Activated CD4-positive, alpha-beta T cell treated with anti-CD3 and anti-CD28 coated beads, Interleukin-2, Interleukin-4, amounts not matched to agents 100 ng/mL and 50 ng/mL, durations not matched to agents 16 hours and 8 hours (primary cell): ENCODE results near the gene TLCD3B.
A peak's percentile ranks its signal among the peaks of the same experiment; 100 is the strongest.

Experiments used
- DNase-seq: peaks from one replicate; pipeline ENCODE4 v3.0.0-alpha.2; 2020; ENCODE audit warnings: low spot score

TLCD3B gene

GRCh38 chr16:30030841-30031413 is at the start of gene TLCD3B:
TLCD3B (minus strand) TSS chr16:30031271; CDS start chr16:30030527, 744 bp downstream.
- DNase-seq, result no peak

- no peak for DNase-seq
These were observed 48.4 kb upstream of the TLCD3B start for GRCh38 chr16:30079480-30079879.

GRCh38 chr16:30078744-30079143 is 47.7 kb upstream of the TLCD3B start:
- no peak for DNase-seq

GRCh38 chr16:30077656-30078055 is 46.6 kb upstream of the TLCD3B start:
- no peak for DNase-seq

GRCh38 chr16:30076276-30076791 is 45.3 kb upstream of the TLCD3B start:
- no peak for DNase-seq

- peak; percentile 89 for DNase-seq
These were observed 44.6 kb upstream of the TLCD3B start, which contains the start of gene PPP4C for GRCh38 chr16:30075503-30076275. PPP4C (plus strand) TSS chr16:30075994; CDS start chr16:30076378, 384 bp downstream.

GRCh38 chr16:30070490-30070889 is 39.4 kb upstream of the TLCD3B start:
- DNase-seq, result no peak

GRCh38 chr16:30069611-30070462 is 38.8 kb upstream of the TLCD3B start:
- no peak for DNase-seq

GRCh38 chr16:30068750-30069610 is 37.9 kb upstream of the TLCD3B start:
- peak; percentile 45 for DNase-seq

- no peak for DNase-seq
These were observed 37.3 kb upstream of the TLCD3B start for GRCh38 chr16:30068333-30068732.

- no peak for DNase-seq
These were observed 36.5 kb upstream of the TLCD3B start for GRCh38 chr16:30067584-30067916.

GRCh38 chr16:30066761-30067583 is 35.9 kb upstream of the TLCD3B start:
- no peak for DNase-seq

- no peak for DNase-seq
These were observed 35.1 kb upstream of the TLCD3B start for GRCh38 chr16:30065943-30066760.

GRCh38 chr16:30065102-30065942 is 34.3 kb upstream of the TLCD3B start, which contains the start of gene ALDOA:
ALDOA (plus strand) TSS chr16:30065760; CDS start chr16:30066898, 1,138 bp downstream.
- DNase-seq, result peak; percentile 97

- DNase-seq, result no peak
These were observed 33.6 kb upstream of the TLCD3B start for GRCh38 chr16:30064729-30065101.

GRCh38 chr16:30063893-30064728 is 33.0 kb upstream of the TLCD3B start:
- DNase-seq, result peak; percentile 78

GRCh38 chr16:30063278-30063892 is 32.3 kb upstream of the TLCD3B start:
- no peak for DNase-seq
